Endothelial cell of umbilical vein (primary cell): ENCODE measurements around the gene GSTO2. TPM values are rescaled to one million over a fixed set of nuclear protein-coding genes. Genes with fewer than 3 reads are reported as not detected.
A peak's percentile ranks its signal among the peaks of the same experiment; 100 is the strongest.

Source experiments
- BruUV-seq: library from RNA; stranded (reverse); fragments of 400-500 nt; replicated peaks from 2 replicates; lab custom pipeline; 2021; lab: Mats Ljungman, UMichigan
- CTCF ChIA-PET: fragments of 300-600, 350-600 bp; sonication (Branson Sonifier 250); formaldehyde crosslinking; loops from one replicate; lab custom pipeline; 2021; ENCODE audit warnings: antibody characterized with exemption, inconsistent platforms; lab: Charles Lee
- POLR2A ChIA-PET: fragments of 300-600, 350-600 bp; sonication (Branson Sonifier 250); formaldehyde crosslinking; loops from one replicate; lab custom pipeline; 2021; ENCODE audit warnings: antibody characterized with exemption, inconsistent platforms; lab: Charles Lee
- DNase-seq: peaks from one replicate; pipeline ENCODE4 v3.0.0-alpha.2; 2011; ENCODE audit warnings: low read depth, low spot score
- FAIRE-seq: peaks from 2 replicates; lab custom pipeline; 2011; peaks lifted over from hg19 to GRCh38; lab: Jason Lieb, UNC
- H2AFZ ChIP-seq: 2 replicates; pipeline ENCODE4 v1.6.0; 2012; ENCODE audit warnings: low read depth, low read length, control low read depth, inconsistent platforms
- H3K27ac ChIP-seq: 2 replicates; pipeline ENCODE4 v1.5.1; 2011; ENCODE audit warnings: low read depth, mild to moderate bottlenecking, control low read depth, low read length, moderate library complexity; ENCODE audit not compliant: insufficient read depth
- H3K27me3 ChIP-seq, 2 experiments: 2 replicates each; pipeline versions ENCODE4 v1.6.0 to v1.6.1; 2011; ENCODE audit warnings: low read length in 2 of 2, mixed read lengths in 1 of 2; ENCODE audit not compliant: control insufficient read depth in 2 of 2, insufficient read depth in 2 of 2
- H3K36me3 ChIP-seq, 2 experiments: 2 replicates in 1 of 2; 3 replicates in 1 of 2; pipeline ENCODE4 v1.5.1; 2011; ENCODE audit warnings: low read length in 2 of 2, mild to moderate bottlenecking in 1 of 2, moderate library complexity in 1 of 2; ENCODE audit not compliant: control insufficient read depth in 2 of 2, insufficient read depth in 2 of 2; ENCODE audit errors: extremely low read depth in 1 of 2
- H3K4me1 ChIP-seq: 3 replicates; pipeline ENCODE4 v1.5.1; 2011; ENCODE audit warnings: mild to moderate bottlenecking, low read length; ENCODE audit not compliant: control insufficient read depth, insufficient read depth; ENCODE audit errors: extremely low read depth
- H3K4me2 ChIP-seq: 2 replicates; pipeline ENCODE4 v1.6.1; 2011; ENCODE audit warnings: low read length, control low read depth, mixed read lengths; ENCODE audit not compliant: insufficient read depth
- H3K4me3 ChIP-seq, 3 experiments: fragments of 200-600 bp in 1 of 3; sonication (generic), shearing (Covaris generic) in 1 of 3; replicated peaks in 1 of 3; 2 replicates each; pipeline ENCODE4 v1.5.1; 2011 to 2016; ENCODE audit warnings: control low read depth in 3 of 3, low read length in 3 of 3, mild to moderate bottlenecking in 2 of 3, inconsistent platforms in 1 of 3, low read depth in 1 of 3, moderate library complexity in 1 of 3; ENCODE audit not compliant: insufficient read depth in 1 of 3
- H3K79me2 ChIP-seq: 2 replicates; pipeline ENCODE4 v1.6.0; 2012; ENCODE audit warnings: low read length, inconsistent platforms; ENCODE audit not compliant: control insufficient read depth, insufficient read depth
- H3K9ac ChIP-seq: replicated peaks from 2 replicates; pipeline ENCODE3; 2011; ENCODE audit warnings: low read length, control low read depth; ENCODE audit not compliant: insufficient read depth; ENCODE audit errors: extremely low read depth
- H3K9me1 ChIP-seq: replicated peaks from 3 replicates; pipeline ENCODE4 v1.6.0; 2011; ENCODE audit warnings: mild to moderate bottlenecking, low read length; ENCODE audit not compliant: control insufficient read depth, insufficient read depth; ENCODE audit errors: extremely low read depth
- H3K9me3 ChIP-seq: replicated peaks from 2 replicates; pipeline ENCODE4 v1.5.1; 2012; ENCODE audit warnings: low read length, inconsistent platforms; ENCODE audit not compliant: control insufficient read depth, insufficient read depth
- H4K20me1 ChIP-seq: replicated peaks from 2 replicates; pipeline ENCODE3; 2011; ENCODE audit warnings: mild to moderate bottlenecking, low read length; ENCODE audit not compliant: control insufficient read depth, insufficient read depth; ENCODE audit errors: extremely low read depth
- CTCF ChIP-seq, 2 donors: IDR thresholded peaks; 1 replicate in 1 of 2; 2 replicates in 1 of 2; pipeline ENCODE4 v1.5.1; 2011; ENCODE audit warnings: low read length in 2 of 2, mild to moderate bottlenecking in 2 of 2, moderate library complexity in 2 of 2, control low read depth in 1 of 2, inconsistent platforms in 1 of 2, low read depth in 1 of 2; ENCODE audit not compliant: insufficient read depth in 1 of 2; ENCODE audit errors: extremely low read depth in 1 of 2
- EZH2 ChIP-seq: IDR thresholded peaks from 2 replicates; pipeline ENCODE4 v1.6.1; 2012; ENCODE audit warnings: borderline replicate concordance, low read depth, mild to moderate bottlenecking, moderate library complexity, low read length, inconsistent platforms; ENCODE audit not compliant: severe bottlenecking
- FOS ChIP-seq: IDR thresholded peaks from 2 replicates; pipeline ENCODE4 v1.6.1; 2011; ENCODE audit warnings: mild to moderate bottlenecking, low read length, moderate library complexity, borderline replicate concordance; ENCODE audit not compliant: insufficient read depth
- GATA2 ChIP-seq: IDR thresholded peaks from 2 replicates; pipeline ENCODE4 v1.7.0; 2011; ENCODE audit warnings: low read depth, mild to moderate bottlenecking, moderate library complexity, mixed read lengths, low read length; ENCODE audit not compliant: insufficient read length, insufficient read depth
- JUN ChIP-seq: IDR thresholded peaks from 2 replicates; pipeline ENCODE4 v1.6.1; 2011; ENCODE audit warnings: borderline replicate concordance, low read depth; ENCODE audit not compliant: insufficient read length, insufficient read depth
- MAX ChIP-seq: IDR thresholded peaks from 2 replicates; pipeline ENCODE4 v1.6.1; 2011; ENCODE audit not compliant: insufficient read depth, insufficient read length
- MYC ChIP-seq: IDR thresholded peaks from one replicate; pipeline ENCODE4 v1.6.1; 2011; ENCODE audit warnings: mild to moderate bottlenecking, low read depth, low read length
- POLR2A ChIP-seq: IDR thresholded peaks from 2 replicates; pipeline ENCODE4 v1.6.1; 2012; ENCODE audit warnings: low read depth, mild to moderate bottlenecking, control low read depth, low read length
- POLR2AphosphoS5 ChIP-seq: IDR thresholded peaks from 2 replicates; pipeline ENCODE4 v1.6.1; 2012; ENCODE audit warnings: low read depth, mild to moderate bottlenecking, control low read depth, low read length, moderate library complexity; ENCODE audit not compliant: insufficient read depth
- dilution Hi-C: fragments of 300-500 bp; cut with MboI; formaldehyde crosslinking; loops from one replicate; pipeline ENCODE4 v1.15.0; 2019; ENCODE audit warnings: low sequenced_read_pairs; ENCODE audit not compliant: extremely low pct_ligation_motif_present
- intact Hi-C: fragments of 100-400 bp; cut with micrococcal nuclease; formaldehyde crosslinking; loops from one replicate; pipeline ENCODE4 v1.10.0; 2022
- polyA plus RNA-seq, 4 experiments: library from polyadenylated mRNA; depleted of rRNA in 3 of 4; stranded (reverse) in 3 of 4; unstranded in 1 of 4; fragments of >200 nt; gene quantifications; 2 replicates each; pipeline versions ENCODE4 v1.2.1 to v1.2.3, GENCODE V29; 2011 to 2012; ENCODE audit warnings: missing spikeins in 1 of 4
- total RNA-seq: library from RNA; stranded (reverse); gene quantifications from 2 replicates; pipeline ENCODE4 v1.2.3, GENCODE V29; 2021

Gene GSTO2
- total and polyA plus RNA-seq, 2 donors (not counting 3 experiments of a cell fraction or from before 2014, with no cell fraction given) = 0.84 to 1.4 TPM

GRCh38 chr10:104256335-104256961 lies 12.5 kb upstream of the GSTO2 start:
- BruUV-seq = no TSS peak
- intact Hi-C loops (loop anchor here (2.0 to 5.0 kb wide), 3 partner anchors 136 to 369 kb away; no protein-coding TSS in a partner anchor), dilution Hi-C loops (no loop called here)
- DNase-seq (peak; percentile 65), FAIRE-seq (no peak)
- peak overlapping the region; percentile 99 for H3K27ac ChIP-seq
- H3K4me3 ChIP-seq = peak overlapping the region; percentile 65 to 99 (median 82)
- peak overlapping the region; percentile 99 for H3K4me2 ChIP-seq
- peaks cover 6 to 10% of the 10 kb centered on the region in 2 experiments for H3K36me3 ChIP-seq
- H3K79me2 ChIP-seq = peaks cover 55% of the 10 kb centered on the region
- no peaks in the 10 kb centered on the region for H3K27me3 ChIP-seq
- ChIA-PET CTCF (interaction anchor here (0.7 to 3.2 kb wide), 4 partner anchors 18 to 212 kb away, joined by 3 to 28 read pairs (median 5); no protein-coding TSS in a partner anchor), POLR2A (interaction anchor here (2.0 kb wide), 1 partner anchor 13 kb away, joined by 9 read pairs; the partner anchor contains the start of gene GSTO2)
- no peaks in the 10 kb centered on the region for H4K20me1 ChIP-seq
- peak overlapping the region; percentile 98 for H3K9ac ChIP-seq
- H3K9me1 ChIP-seq = no peaks in the 10 kb centered on the region
- H3K9me3 ChIP-seq = no peaks in the 10 kb centered on the region
- H2AFZ ChIP-seq = no peak overlapping the region
- TF ChIP-seq GATA2 (no peak), EZH2 (no peak), POLR2A (no peak), MYC (no peak), POLR2AphosphoS5 (no peak), MAX (no peak), CTCF (IDR thresholded peaks at IDR 0.05; ENCODE audit: extremely low read depth in 1 of 2, insufficient read depth in 1 of 2, low read depth in 1 of 2, low read length in 2 of 2) (no peak), JUN (no peak), FOS (no peak)
- peaks cover 61% of the 10 kb centered on the region for H3K4me1 ChIP-seq
